HAP-1 (cell line): ENCODE measurements around the gene CUZD1.

Experiments used
- DNase-seq, 2 experiments: peaks; one replicate each; pipeline ENCODE4 v3.0.0-alpha.2; 2016 to 2020; ENCODE audit warnings: low spot score in 2 of 2
- H3K27me3 ChIP-seq: fragments of 250-450 bp; sonication (Bioruptor Pico); 2 replicates; pipeline ENCODE4 v1.5.1; 2020; ENCODE audit warnings: low read depth, mild to moderate bottlenecking, moderate library complexity
- H3K36me3 ChIP-seq: fragments of 250-450 bp; sonication (Bioruptor Pico); replicated peaks from 2 replicates; pipeline ENCODE4 v1.5.1; 2020; ENCODE audit warnings: mild to moderate bottlenecking
- H3K4me1 ChIP-seq: fragments of 250-450 bp; sonication (Bioruptor Pico); 2 replicates; pipeline ENCODE4 v1.5.1; 2020; ENCODE audit warnings: mild to moderate bottlenecking
- H3K4me3 ChIP-seq: fragments of 250-450 bp; sonication (Bioruptor Pico); 2 replicates; pipeline ENCODE4 v1.5.1; 2020; ENCODE audit warnings: mild to moderate bottlenecking, moderate library complexity
- H3K9me3 ChIP-seq: fragments of 250-450 bp; sonication (Bioruptor Pico); 2 replicates; pipeline ENCODE4 v1.5.1; 2020; ENCODE audit warnings: mild to moderate bottlenecking, moderate library complexity
- in situ Hi-C: fragments of 300-500 bp; cut with MboI; formaldehyde crosslinking; loops from 3 replicates; pipeline ENCODE4 v1.14.3; 2020; ENCODE audit warnings: low sequenced_read_pairs, inconsistent platforms, mixed read lengths

Gene CUZD1

DNA sequence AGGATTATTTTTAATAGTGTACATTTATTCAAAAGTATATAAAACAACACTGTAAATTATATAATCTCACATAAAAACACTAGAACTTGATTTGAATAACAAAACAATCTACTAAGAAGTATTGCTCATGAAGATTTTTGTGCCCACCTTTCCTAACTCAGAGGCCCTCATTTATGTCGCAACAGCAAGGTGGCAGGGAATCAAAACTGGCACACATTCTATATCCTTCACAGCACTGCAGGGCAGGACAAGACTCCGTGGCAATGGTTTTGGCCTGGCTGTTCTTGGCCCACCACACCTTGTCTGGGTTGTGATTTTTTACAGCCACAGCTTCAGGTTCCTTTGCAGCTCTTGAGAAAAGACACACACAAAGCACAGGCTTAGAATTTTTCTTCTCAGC is 3.4 kb upstream of the CUZD1 start:
- H3K27me3 ChIP-seq: no peaks in the 10 kb centered on the region
- H3K36me3 ChIP-seq: no peaks in the 10 kb centered on the region
- no peak for DNase-seq
- H3K4me1 ChIP-seq: no peaks in the 10 kb centered on the region
- H3K4me3 ChIP-seq: no peak overlapping the region
- H3K9me3 ChIP-seq: no peaks in the 10 kb centered on the region
- in situ Hi-C loops: no loop called here

DNA sequence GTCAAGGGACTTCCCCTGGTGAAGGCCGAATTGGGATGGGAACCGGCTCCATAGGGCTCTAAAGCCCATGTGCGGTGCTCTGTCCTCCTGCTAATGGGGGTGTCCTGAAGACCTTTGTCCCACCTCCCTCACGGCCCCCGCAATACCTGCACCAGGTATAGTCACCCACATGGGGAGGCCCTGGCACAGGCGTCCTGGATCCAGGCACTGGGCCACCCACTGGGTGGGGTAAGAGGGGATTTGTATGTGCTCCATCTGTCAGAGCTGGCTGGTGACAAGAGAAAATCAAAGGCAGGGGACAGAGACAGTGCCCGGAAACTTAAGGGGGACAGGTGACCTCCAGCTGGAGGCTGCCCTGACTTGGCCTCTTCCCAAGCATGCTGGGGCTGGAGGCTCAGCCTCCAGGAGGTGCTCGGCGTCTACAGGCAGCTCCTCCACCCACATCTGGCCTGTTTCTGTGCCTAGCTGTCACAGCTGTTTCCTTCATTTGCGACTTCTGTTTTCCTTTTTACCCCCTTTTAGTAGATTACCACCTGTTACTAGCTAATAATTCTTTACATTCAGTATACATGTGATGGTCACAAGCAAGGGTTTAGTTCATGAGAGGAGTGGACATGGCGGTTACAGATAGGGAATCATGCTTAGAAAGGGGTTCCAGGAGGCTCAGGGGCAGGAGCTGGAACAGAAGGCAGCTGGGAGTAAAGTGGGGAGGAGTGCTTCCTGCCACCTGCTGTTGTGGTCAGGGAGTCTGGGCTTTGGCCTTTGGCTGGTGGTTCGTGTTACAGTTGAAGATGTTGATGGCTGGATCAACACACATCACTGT is 2.3 kb upstream of the CUZD1 start:
- Histone ChIP-seq H3K4me3 (no peak overlapping the region), H3K9me3 (no peaks in the 10 kb centered on the region), H3K36me3 (no peaks in the 10 kb centered on the region), H3K4me1 (no peaks in the 10 kb centered on the region), H3K27me3 (no peaks in the 10 kb centered on the region)
- no peak for DNase-seq
- in situ Hi-C loops: no loop called here

DNA sequence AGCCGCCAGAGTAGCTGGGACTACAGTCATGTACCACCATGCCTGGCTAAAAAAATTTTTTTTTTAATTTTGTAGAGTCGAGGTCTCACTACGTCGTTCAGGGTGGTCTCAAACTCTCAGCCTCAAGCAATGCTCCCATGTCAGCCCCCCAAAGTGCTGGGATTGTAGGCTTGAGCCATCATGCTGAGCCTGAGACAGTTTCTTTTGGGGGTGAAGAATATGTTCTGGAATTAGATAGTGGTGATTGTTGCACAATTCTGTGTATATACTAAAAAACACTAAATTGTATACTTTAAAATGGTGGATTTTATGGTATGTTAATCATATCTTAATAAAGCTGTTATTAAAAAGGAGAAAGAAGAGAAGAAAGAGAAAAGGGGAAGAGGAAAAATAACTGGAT is 1.5 kb downstream of the CUZD1 start:
- no peak for DNase-seq
- Histone ChIP-seq H3K4me3 (no peak overlapping the region), H3K9me3 (no peaks in the 10 kb centered on the region), H3K4me1 (no peaks in the 10 kb centered on the region), H3K27me3 (no peaks in the 10 kb centered on the region), H3K36me3 (no peaks in the 10 kb centered on the region)
- in situ Hi-C loops: no loop called here

DNA sequence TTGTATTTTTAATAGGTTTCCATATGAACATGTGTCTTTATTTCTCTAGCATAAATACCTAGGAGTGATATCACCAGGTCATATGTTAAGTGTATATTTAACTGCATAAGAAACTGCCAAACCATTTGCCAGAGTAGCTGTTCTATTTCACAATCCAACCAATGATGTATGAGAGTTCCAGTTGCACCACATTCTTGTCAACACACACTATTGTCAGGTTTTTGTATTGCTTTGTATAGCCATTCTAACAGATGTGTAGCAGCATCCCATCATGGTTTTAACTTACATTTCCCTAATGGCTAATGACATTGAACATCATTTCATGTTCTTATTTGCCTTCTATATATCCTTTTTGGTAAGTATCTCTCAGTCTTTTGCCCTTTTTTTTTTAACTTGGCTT is 4.1 kb downstream of the CUZD1 start:
- Histone ChIP-seq H3K27me3 (no peaks in the 10 kb centered on the region), H3K9me3 (no peaks in the 10 kb centered on the region), H3K4me1 (no peaks in the 10 kb centered on the region), H3K4me3 (no peak overlapping the region), H3K36me3 (no peaks in the 10 kb centered on the region)
- DNase-seq: no peak
- in situ Hi-C loops: no loop called here

DNA sequence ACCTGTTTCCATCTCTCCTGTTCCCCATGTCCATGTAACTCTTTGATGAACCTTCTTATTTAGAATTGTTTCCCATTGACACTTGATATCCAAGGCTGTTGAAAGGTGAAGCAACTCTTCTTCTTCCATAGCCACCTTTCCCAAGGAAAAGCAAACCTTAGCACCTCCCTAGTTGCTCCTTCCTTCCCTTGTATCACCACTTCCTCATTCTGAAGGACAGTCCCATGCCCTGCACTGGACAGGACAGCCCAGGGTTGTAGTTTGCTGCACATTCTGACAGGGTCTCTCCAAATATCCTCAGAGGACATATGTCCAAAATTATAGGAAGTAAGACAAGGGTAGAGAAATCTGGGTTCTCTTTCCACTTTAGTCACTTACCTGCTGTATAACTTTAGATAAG is 6.2 kb downstream of the CUZD1 start:
- no peaks in the 10 kb centered on the region for H3K9me3 ChIP-seq
- H3K27me3 ChIP-seq: no peaks in the 10 kb centered on the region
- no peak for DNase-seq
- H3K4me1 ChIP-seq: no peaks in the 10 kb centered on the region
- in situ Hi-C loops: no loop called here
- H3K36me3 ChIP-seq: no peaks in the 10 kb centered on the region
- no peak overlapping the region for H3K4me3 ChIP-seq

DNA sequence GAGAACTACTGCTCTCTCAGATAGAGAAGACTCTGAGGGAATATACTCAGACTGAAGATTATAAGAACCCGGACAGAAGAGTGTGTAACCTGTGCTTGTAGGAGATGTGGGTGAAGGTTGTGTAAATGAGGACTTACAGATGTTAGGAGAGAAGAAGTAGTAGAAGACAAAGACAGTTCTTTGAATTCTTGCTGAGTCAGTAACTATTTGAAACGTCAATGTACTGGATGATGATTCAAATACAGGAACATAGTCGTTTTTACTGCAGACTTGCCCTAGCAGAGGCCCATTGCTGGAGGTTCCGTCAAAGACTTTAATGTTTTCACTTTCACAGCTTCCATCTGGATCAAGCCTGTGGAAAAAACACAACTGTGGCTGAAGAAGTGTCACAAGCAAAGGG is 6.8 kb downstream of the CUZD1 start:
- Histone ChIP-seq H3K27me3 (no peaks in the 10 kb centered on the region), H3K9me3 (no peaks in the 10 kb centered on the region), H3K4me1 (no peaks in the 10 kb centered on the region), H3K4me3 (no peak overlapping the region), H3K36me3 (no peaks in the 10 kb centered on the region)
- no peak for DNase-seq
- in situ Hi-C loops: no loop called here

DNA sequence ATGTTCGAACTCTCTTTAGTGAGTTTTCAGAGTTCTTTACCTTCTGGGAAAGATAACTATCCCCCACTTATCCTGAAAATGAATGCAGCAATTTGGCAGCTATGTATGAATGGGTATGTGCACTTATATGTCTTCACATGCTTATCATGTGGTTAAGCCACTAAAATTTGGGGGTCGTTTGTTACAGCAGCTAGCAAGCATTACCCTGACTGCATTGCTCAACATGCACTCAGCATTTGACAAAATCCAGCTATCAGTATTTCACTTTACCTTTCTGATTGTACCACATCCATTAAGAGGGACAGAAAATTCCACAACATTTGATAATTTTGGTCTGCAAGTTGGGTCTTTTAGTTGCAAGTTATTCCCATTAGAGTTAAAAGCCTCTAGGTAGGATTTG is 9.7 kb downstream of the CUZD1 start:
- DNase-seq: no peak
- Histone ChIP-seq H3K4me1 (no peaks in the 10 kb centered on the region; the same call in 1 of the 2 replicates), H3K27me3 (no peaks in the 10 kb centered on the region), H3K36me3 (no peaks in the 10 kb centered on the region), H3K9me3 (no peaks in the 10 kb centered on the region), H3K4me3 (no peak overlapping the region)
- in situ Hi-C loops: no loop called here

DNA sequence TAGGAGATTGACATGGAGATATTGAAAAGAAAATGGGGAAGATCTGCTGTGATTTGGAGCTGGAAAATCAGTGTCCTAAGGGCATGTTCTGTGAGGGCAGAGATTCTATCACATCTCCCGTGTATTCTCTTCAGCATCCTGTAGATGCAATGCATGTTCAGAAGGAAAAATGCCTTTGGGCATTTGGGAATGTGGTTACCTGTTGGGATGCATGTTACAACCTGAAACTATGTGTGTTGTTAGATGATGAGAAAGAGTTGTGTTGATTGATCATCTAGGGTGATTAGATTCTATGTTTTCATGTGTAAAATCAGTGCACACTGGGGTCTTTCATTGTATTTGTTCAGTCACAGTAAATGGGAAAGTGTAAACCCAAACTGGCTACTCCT is 14.7 kb downstream of the CUZD1 start:
- Histone ChIP-seq H3K4me1 (no peaks in the 10 kb centered on the region; the same call in 1 of the 2 replicates), H3K36me3 (no peaks in the 10 kb centered on the region), H3K27me3 (no peaks in the 10 kb centered on the region; the same call in 1 of the 2 replicates), H3K4me3 (no peak overlapping the region), H3K9me3 (no peaks in the 10 kb centered on the region)
- in situ Hi-C loops: no loop called here
- DNase-seq: no peak

DNA sequence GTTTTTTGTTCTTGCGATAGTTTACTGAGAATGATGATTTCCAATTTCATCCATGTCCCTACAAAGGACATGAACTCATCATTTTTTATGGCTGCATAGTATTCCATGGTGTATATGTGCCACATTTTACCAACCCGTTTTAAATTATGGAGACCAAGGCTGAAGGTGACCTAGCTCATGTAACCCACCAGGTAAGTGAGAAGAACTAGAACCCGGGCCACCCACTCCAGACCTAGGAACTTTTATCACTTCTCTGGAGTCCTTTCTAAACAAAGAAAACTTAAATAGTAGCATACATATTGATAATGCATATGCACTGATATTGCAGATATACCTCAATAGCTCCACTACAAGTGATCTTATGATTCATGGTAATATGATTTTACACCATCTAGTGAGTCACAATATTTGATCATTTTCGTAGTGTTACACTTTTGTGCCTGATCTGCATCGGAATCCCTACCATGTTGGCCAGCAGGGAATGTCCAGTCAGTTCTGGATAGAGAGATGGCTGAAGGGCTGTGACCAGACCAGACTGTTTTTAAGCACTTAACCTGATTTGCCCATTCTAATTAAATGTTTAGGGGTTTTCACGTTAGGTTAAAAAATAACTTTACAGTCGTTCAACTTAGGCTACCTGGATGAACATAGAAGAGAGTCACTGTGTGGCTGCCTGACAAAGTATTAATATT is 15.2 kb downstream of the CUZD1 start:
- no peak overlapping the region for H3K4me3 ChIP-seq
- no peak for DNase-seq
- in situ Hi-C loops: no loop called here
- H3K36me3 ChIP-seq: no peaks in the 10 kb centered on the region
- no peaks in the 10 kb centered on the region; the same call in 1 of the 2 replicates for H3K27me3 ChIP-seq
- H3K9me3 ChIP-seq: no peaks in the 10 kb centered on the region
- H3K4me1 ChIP-seq: no peaks in the 10 kb centered on the region; the same call in 1 of the 2 replicates

DNA sequence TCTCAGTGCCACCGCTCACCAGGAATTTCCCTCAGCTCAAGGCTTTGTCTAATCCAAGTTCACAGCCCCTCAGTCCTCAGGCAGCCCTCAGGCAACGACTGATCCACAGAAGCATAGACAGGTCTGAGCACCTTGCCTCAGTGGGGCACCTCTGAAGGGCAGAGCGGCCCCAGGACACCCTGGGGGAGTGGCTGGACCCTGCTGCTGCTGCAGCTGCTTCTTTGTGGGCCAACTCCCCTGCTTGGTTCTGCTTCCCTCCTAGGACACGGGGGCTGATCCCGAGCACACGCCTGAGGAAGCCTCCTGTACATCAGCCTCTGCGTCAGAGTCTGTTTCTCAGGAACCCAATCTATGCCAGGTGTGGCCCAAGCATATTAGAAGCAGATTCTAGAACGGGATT is 16.2 kb downstream of the CUZD1 start:
- DNase-seq: no peak
- no peak overlapping the region for H3K4me3 ChIP-seq
- no peaks in the 10 kb centered on the region for H3K9me3 ChIP-seq
- H3K36me3 ChIP-seq: no peaks in the 10 kb centered on the region
- in situ Hi-C loops: no loop called here
- H3K4me1 ChIP-seq: no peaks in the 10 kb centered on the region; the same call in 1 of the 2 replicates
- no peaks in the 10 kb centered on the region; the same call in 1 of the 2 replicates for H3K27me3 ChIP-seq

DNA sequence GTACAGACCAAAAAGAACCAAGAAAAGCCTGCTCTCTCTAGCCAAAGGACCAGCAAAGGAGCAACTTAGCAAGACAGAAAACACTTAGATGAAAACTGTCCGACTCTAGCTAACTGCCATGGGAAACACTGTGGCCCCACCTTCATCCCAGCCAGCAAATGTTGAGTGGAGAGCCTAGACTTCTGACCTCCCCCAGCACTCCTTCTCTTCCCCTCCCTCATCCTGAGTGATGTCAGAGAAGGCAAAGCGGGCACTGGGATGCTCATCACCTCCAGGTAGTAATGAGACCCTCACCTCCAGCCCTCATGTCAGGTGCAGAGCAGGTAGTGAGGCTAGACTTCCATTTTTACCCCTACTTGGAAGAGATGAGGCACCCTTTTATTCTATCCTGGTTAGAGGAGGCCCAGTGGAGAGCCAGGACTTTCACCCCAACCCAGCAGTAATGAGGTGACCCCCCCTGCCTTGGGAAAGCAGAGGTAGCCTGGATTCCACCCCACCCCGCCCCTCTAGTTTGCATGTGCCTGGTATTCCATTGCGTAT is 16.9 kb downstream of the CUZD1 start:
- Histone ChIP-seq H3K9me3 (no peaks in the 10 kb centered on the region), H3K27me3 (no peaks in the 10 kb centered on the region; the same call in 1 of the 2 replicates), H3K36me3 (no peaks in the 10 kb centered on the region), H3K4me3 (no peak overlapping the region), H3K4me1 (no peaks in the 10 kb centered on the region; the same call in 1 of the 2 replicates)
- in situ Hi-C loops: no loop called here
- no peak for DNase-seq

DNA sequence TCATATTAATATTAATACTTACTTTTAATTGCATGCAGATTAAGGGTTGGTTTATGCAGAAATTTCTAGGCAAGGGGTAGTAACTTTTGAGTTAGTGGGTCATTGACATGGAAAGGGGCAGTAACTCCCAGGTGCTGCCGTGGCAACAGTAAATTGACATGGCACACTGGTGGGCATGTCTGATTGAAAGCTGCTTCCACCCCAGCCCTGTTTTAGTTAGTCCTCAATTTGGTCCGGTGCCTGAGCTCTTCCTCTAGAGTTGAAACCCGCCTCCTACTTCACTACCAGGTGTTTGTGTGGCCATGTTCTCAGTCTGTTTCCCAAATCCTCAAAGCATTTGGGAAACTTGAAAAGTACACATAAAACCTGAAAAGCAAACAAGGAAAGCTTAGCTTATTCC is 18.4 kb downstream of the CUZD1 start:
- Histone ChIP-seq H3K27me3 (no peaks in the 10 kb centered on the region; the same call in 1 of the 2 replicates), H3K4me3 (no peak overlapping the region), H3K36me3 (no peaks in the 10 kb centered on the region), H3K4me1 (no peaks in the 10 kb centered on the region), H3K9me3 (no peaks in the 10 kb centered on the region)
- no peak for DNase-seq
- in situ Hi-C loops: no loop called here

DNA sequence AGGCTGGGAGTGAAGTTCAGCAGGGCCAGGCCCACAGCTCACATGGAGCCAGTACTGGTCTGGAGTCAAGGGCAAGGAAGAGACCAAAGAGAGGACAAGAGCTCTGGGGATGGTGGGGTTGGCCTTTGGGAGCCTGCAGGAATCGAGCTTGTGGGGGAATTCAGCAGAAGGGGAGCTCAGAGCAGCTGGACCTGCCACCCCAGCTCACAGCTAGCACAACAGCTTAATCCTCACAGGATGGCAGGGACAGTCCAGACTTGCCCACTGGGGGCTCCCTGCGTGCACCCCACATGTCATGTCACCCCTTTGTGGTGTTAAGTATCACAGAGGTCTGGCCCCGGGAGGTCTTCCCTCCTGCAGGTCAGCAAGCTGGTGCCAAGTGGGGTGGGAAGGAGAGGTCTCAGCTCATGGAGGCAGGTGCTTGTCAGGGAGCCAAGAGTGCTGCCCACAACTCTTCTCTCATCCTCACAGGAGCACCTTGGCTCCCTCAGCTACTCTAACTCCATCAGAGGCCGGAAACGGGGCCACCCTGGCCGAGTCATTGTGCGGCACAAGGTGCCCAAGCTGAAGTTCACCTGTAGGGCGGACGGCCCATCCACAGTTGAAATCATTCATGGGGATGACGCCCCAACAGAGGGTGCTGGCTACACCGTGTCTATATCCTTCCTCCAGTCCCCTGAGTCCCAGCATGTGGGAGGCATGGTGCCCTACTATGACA is 22.5 kb downstream of the CUZD1 start:
- Histone ChIP-seq H3K9me3 (no peaks in the 10 kb centered on the region), H3K4me1 (no peaks in the 10 kb centered on the region), H3K4me3 (no peak overlapping the region), H3K36me3 (no peaks in the 10 kb centered on the region), H3K27me3 (no peaks in the 10 kb centered on the region; the same call in 1 of the 2 replicates)
- in situ Hi-C loops: no loop called here
- no peak for DNase-seq
